Activated T-helper 2 cell treated with anti-CD3 and anti-CD28 coated beads, Interferon-gamma antibody, Interleukin-2, Interleukin-4, amounts not matched to agents 10 μg/mL and 5 μg/mL and 100 μg/mL, durations not matched to agents 14 hours and 24 hours and 36 hours (primary cell): Measurements from ENCODE around the gene FCGR1A. TPM values are rescaled to one million over a fixed set of nuclear protein-coding genes. Genes with fewer than 3 reads are reported as not detected.
"Not testable (repeated sequence)": the region's sequence is repeated elsewhere in the genome, so short reads cannot be mapped to it uniquely, and the experiment has no call there.

Experiments
- DNase-seq: peaks from one replicate; pipeline ENCODE4 v3.0.0; 2021; ENCODE audit warnings: low spot score
- H3K27ac Mint-ChIP-seq: one replicate; pipeline ENCODE4 v1.8.0; 2021; ENCODE audit warnings: mixed read lengths
- H3K27me3 Mint-ChIP-seq: one replicate; pipeline ENCODE4 v1.8.0; 2021; ENCODE audit warnings: low read depth, mixed read lengths
- H3K36me3 Mint-ChIP-seq: one replicate; pipeline ENCODE4 v1.8.0; 2021; ENCODE audit warnings: low read depth, mixed read lengths
- H3K4me1 Mint-ChIP-seq: one replicate; pipeline ENCODE4 v1.8.0; 2021; ENCODE audit warnings: low read depth, mixed read lengths
- H3K4me3 Mint-ChIP-seq: one replicate; pipeline ENCODE4 v1.8.0; 2021; ENCODE audit warnings: low read depth, mild to moderate bottlenecking, moderate library complexity, mixed read lengths
- H3K9me3 Mint-ChIP-seq: one replicate; pipeline ENCODE4 v1.8.0; 2021; ENCODE audit warnings: mixed read lengths
- intact Hi-C: fragments of 100-400 bp; cut with micrococcal nuclease; formaldehyde crosslinking; loops from one replicate; pipeline ENCODE4 v1.15.1; 2023
- total RNA-seq: library from RNA; stranded (reverse); gene quantifications from 2 replicates; pipeline ENCODE4 v1.2.3, GENCODE V29; 2022

The FCGR1A gene
- total RNA-seq, 1 donor from 2014 or later = not detected

DNA sequence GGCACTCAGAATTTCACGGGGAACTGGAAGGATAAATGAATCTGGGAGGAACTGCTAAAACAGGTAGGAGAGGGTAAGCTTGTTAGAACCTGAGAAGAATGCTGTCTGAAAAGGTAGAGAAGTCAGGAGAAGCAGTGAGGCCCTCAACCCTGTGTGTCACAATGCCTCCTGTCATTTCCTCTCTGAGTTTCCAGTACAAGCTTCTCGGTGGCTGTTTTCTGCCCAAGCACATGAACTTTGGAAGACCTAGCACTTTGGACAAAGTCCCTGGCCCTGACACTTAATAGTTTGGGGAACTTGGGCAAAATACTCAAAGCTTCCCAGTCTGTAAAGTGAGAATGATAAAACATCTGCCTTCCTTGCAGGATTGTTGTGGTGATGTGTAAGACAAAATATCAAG is 44.1 kb downstream of the FCGR1A start:
- H3K27ac Mint-ChIP-seq, DNase-seq, H3K4me3 Mint-ChIP-seq, H3K27me3 Mint-ChIP-seq, H3K4me1 Mint-ChIP-seq, H3K9me3 Mint-ChIP-seq, intact Hi-C loops, H3K36me3 Mint-ChIP-seq: not testable (repeated sequence)

DNA sequence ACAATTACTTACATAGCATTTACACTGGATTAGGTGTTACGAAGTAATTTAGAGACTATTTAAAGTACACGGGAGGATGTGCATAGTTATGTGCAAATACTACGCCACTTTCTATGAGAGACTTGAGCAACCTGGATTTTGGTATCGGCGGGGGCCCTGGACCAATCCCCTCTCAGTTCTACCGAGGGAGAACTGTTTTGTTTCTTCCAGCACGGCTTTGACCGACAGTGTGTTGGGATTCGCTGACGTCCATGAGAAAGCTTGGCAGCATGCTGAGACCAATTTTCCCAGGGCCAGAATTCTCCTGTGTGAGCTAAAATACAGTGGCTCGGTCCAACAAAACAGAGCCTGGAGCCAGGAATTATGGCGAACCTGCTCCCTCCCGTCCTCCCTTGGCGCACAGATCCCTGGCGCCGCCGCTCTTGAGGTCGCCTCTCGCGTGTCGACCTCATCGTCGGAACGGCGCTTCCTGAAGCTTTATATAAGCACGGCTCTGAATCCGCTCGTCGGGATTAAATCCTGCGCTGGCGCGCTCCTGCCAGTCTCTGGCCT is 49.3 kb downstream of the FCGR1A start:
- H3K27me3 Mint-ChIP-seq, H3K36me3 Mint-ChIP-seq, H3K9me3 Mint-ChIP-seq, H3K27ac Mint-ChIP-seq, DNase-seq, H3K4me1 Mint-ChIP-seq, intact Hi-C loops, H3K4me3 Mint-ChIP-seq: not testable (repeated sequence)

DNA sequence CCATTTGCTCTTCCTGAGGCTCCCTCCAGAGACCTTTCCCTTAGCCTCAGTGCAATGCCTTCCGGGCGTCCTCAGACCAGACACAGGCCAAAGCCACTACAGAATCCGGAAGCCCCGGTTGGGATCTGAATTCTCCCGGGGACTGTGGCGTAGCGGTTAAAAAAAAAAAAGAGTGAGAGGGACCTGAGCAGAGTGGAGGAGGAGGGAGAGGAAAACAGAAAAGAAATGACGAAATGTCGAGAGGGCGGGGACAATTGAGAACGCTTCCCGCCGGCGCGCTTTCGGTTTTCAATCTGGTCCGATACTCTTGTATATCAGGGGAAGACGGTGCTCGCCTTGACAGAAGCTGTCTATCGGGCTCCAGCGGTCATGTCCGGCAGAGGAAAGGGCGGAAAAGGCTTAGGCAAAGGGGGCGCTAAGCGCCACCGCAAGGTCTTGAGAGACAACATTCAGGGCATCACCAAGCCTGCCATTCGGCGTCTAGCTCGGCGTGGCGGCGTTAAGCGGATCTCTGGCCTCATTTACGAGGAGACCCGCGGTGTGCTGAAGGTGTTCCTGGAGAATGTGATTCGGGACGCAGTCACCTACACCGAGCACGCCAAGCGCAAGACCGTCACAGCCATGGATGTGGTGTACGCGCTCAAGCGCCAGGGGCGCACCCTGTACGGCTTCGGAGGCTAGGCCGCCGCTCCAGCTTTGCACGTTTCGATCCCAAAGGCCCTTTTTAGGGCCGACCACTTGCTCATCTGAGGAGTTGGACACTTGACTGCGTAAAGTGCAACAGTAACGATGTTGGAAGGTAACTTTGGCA is 50.0 kb downstream of the FCGR1A start:
- H3K4me3 Mint-ChIP-seq, H3K4me1 Mint-ChIP-seq, intact Hi-C loops, H3K9me3 Mint-ChIP-seq, H3K36me3 Mint-ChIP-seq, H3K27ac Mint-ChIP-seq, DNase-seq, H3K27me3 Mint-ChIP-seq: not testable (repeated sequence)

DNA sequence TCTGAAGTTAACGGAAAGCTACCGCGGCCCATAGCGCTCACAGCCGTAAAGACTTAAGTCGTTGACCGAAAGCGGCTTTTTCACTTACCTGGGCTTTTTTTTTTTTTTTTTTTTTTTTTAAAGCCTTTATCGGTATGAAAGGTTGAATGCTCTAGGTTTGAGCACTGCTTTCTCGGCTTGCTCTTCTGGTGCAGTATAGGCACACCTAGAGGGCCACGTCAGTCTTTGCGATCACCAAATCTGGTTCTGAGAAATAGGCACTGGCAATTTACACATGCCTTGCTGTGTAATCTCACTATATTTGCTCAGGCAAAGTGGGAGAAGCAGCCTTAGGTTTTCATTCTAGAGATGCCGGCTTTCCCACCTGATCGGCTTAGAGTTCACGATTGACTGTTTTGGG is 50.6 kb downstream of the FCGR1A start:
- H3K27ac Mint-ChIP-seq, intact Hi-C loops, H3K9me3 Mint-ChIP-seq, H3K4me1 Mint-ChIP-seq, H3K36me3 Mint-ChIP-seq, DNase-seq, H3K27me3 Mint-ChIP-seq, H3K4me3 Mint-ChIP-seq: not testable (repeated sequence)

DNA sequence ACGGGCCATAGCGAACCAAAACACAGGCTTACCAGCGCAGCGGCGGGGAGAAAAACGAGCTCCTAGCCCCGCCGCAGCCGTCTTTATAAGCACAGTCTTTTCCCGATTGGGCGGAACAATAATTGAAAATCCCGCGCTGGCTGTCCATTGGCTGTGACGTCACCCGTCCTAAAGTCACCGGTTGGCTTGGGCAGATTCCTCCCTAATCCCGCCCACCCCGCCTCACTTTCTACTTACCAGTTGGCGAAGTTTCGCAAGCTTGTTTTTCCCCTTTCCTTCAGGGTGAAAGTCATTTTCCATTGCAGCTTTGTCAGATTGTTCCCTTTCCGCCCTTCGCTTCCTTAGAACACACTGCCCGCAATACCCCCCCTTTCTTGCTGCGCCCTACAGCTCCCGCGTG is 58.7 kb downstream of the FCGR1A start:
- intact Hi-C loops, DNase-seq, H3K9me3 Mint-ChIP-seq, H3K27ac Mint-ChIP-seq, H3K27me3 Mint-ChIP-seq, H3K4me3 Mint-ChIP-seq: not testable (repeated sequence)
- Mint-ChIP-seq H3K36me3 (peaks cover 18% of the 10 kb centered on the region), H3K4me1 (peaks cover 22% of the 10 kb centered on the region)

Other genes starting within 250 kb of the FCGR1A start
- not detected in 2 replicates for gene PPIAL4C, start 198.8 kb upstream of the FCGR1A start, total RNA-seq
- 23.6 and 26.6 TPM in 2 replicates for gene BOLA1, start 116.9 kb downstream of the FCGR1A start, total RNA-seq
- gene SV2A, start 135.2 kb downstream of the FCGR1A start, total RNA-seq = 17.9 and 18.4 TPM in 2 replicates
- 109 and 113 TPM in 2 replicates for gene SF3B4, start 145.1 kb downstream of the FCGR1A start, total RNA-seq
- 5.2 and 5.5 TPM in 2 replicates for gene MTMR11, start 154.2 kb downstream of the FCGR1A start, total RNA-seq
- gene OTUD7B, start 228.0 kb downstream of the FCGR1A start, total RNA-seq = 26.1 and 28.2 TPM in 2 replicates